Measurements from ENCODE around the gene TASOR2. TPM values are rescaled to one million over a fixed set of nuclear protein-coding genes. Genes with fewer than 3 reads are reported as not detected.

The TASOR2 gene
- total RNA-seq, 1 donor from 2014 or later, result 49.1 TPM

DNA sequence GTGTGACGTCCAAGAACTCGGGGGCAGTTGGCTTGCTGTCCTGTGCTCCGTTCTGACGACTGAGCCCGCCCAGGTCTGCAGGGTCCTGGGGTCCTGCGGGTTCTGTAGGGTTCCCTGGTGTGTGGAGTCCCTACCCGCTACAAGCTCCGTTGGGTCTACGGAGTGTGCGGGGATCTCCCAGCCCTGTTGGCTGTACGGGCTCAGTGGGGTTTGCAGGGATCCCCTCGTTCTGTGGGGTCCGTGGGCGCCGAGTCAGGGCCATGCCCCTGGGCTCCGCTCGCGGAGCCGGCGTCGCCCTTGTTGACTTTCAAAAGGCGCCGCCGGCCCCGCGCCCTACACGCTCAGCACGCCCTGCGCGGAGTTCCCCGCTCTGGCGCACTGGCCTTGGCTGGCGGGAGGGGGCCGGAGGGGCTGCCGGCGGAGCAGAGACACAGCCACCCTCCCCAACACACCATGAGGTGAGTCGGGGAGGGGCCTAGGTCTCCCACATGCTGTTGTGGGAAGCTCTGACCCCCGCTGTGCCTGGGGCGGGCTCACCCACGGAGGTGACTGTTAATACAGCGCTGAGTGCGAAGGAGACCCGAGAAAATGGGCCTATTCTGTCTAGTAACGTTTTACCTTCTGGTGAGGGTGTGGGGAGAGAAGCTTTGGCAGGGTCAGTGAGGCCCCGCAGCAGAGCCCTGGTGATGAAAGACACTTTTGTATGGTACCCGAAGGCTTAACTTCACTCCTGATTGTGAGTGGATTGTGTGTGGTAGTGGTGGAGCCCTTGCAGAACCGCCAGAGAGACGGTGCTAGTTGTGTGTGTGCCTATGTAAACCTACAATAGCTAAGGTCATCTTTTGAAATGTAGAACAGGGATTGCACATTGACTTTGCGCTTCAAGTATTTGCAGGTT, 8.1 kb downstream of the TASOR2 start:
- peak; percentile 60 for DNase-seq (ENCODE audit: low spot score)
- Mint-ChIP-seq H3K36me3 (ENCODE audit: low read depth, unreplicated experiment) (no peaks in the 10 kb centered on the region), H3K4me3 (ENCODE audit: unreplicated experiment) (peak overlapping the region; percentile 92), H3K4me1 (ENCODE audit: unreplicated experiment) (peaks cover 26% of the 10 kb centered on the region), H3K27ac (ENCODE audit: unreplicated experiment) (peak overlapping the region; percentile 22), H3K27me3 (ENCODE audit: unreplicated experiment) (peaks cover 1% of the 10 kb centered on the region), H3K9me3 (ENCODE audit: unreplicated experiment) (no peaks in the 10 kb centered on the region)
- TF ChIP-seq, protein P1, sequence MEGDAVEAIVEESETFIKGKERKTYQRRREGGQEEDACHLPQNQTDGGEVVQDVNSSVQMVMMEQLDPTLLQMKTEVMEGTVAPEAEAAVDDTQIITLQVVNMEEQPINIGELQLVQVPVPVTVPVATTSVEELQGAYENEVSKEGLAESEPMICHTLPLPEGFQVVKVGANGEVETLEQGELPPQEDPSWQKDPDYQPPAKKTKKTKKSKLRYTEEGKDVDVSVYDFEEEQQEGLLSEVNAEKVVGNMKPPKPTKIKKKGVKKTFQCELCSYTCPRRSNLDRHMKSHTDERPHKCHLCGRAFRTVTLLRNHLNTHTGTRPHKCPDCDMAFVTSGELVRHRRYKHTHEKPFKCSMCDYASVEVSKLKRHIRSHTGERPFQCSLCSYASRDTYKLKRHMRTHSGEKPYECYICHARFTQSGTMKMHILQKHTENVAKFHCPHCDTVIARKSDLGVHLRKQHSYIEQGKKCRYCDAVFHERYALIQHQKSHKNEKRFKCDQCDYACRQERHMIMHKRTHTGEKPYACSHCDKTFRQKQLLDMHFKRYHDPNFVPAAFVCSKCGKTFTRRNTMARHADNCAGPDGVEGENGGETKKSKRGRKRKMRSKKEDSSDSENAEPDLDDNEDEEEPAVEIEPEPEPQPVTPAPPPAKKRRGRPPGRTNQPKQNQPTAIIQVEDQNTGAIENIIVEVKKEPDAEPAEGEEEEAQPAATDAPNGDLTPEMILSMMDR (IDR thresholded peaks at IDR 0.05; ENCODE audit: unreplicated experiment), result no peak

DNA sequence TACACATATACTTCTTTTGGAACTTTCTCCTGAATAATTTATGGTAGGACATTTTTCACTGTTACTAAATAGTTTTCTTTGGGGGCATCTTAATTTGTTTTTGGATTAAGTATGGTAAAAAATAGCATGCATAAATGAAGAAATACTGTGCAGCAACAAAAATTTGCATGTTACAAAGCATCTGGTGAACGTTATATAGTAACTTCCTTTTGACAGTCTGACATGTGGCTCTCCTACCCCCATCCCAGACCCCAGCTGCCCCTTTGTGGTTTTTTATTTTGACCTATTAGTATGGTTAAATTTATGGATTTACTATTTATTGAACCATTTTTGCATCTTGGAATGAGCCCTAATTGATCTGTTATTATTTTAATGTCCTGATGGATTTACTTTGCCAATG, 9.9 kb downstream of the TASOR2 start:
- no peaks in the 10 kb centered on the region for H3K27me3 Mint-ChIP-seq (ENCODE audit: unreplicated experiment)
- H3K9me3 Mint-ChIP-seq (ENCODE audit: unreplicated experiment), result no peaks in the 10 kb centered on the region
- no peaks in the 10 kb centered on the region for H3K36me3 Mint-ChIP-seq (ENCODE audit: low read depth, unreplicated experiment)
- DNase-seq (ENCODE audit: low spot score), result no peak
- H3K4me3 Mint-ChIP-seq (ENCODE audit: unreplicated experiment), result no peak overlapping the region
- H3K4me1 Mint-ChIP-seq (ENCODE audit: unreplicated experiment), result peaks cover 29% of the 10 kb centered on the region
- TF ChIP-seq, protein P1 (IDR thresholded peaks at IDR 0.05; ENCODE audit: unreplicated experiment), result no peak
- no peak overlapping the region for H3K27ac Mint-ChIP-seq (ENCODE audit: unreplicated experiment)

DNA sequence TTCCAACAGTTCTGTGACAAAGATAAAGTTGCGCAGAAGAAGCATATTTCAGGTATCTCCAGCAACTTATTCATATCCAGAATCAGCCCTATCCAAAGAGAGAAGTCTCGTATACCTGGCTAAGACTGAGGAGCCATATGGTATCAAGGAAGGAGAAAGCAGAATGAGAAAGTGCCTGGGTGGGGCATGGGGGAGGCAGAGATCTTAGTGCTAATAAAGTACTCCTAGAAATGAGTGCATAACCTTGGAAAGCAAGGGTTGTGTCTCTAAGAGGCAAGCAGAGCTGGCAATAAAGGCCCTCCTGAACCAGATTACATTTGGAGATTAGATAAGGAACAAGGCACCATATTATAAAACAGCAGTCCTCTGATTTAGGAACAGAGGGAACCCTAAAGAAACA, 12.7 kb downstream of the TASOR2 start:
- TF ChIP-seq, protein P1 (IDR thresholded peaks at IDR 0.05; ENCODE audit: unreplicated experiment), result no peak
- no peak overlapping the region for H3K4me3 Mint-ChIP-seq (ENCODE audit: unreplicated experiment)
- no peak for DNase-seq (ENCODE audit: low spot score)
- no peaks in the 10 kb centered on the region for H3K9me3 Mint-ChIP-seq (ENCODE audit: unreplicated experiment)
- no peak overlapping the region for H3K27ac Mint-ChIP-seq (ENCODE audit: unreplicated experiment)
- H3K4me1 Mint-ChIP-seq (ENCODE audit: unreplicated experiment), result peaks cover 23% of the 10 kb centered on the region
- no peaks in the 10 kb centered on the region for H3K27me3 Mint-ChIP-seq (ENCODE audit: unreplicated experiment)
- H3K36me3 Mint-ChIP-seq (ENCODE audit: low read depth, unreplicated experiment), result no peaks in the 10 kb centered on the region

DNA sequence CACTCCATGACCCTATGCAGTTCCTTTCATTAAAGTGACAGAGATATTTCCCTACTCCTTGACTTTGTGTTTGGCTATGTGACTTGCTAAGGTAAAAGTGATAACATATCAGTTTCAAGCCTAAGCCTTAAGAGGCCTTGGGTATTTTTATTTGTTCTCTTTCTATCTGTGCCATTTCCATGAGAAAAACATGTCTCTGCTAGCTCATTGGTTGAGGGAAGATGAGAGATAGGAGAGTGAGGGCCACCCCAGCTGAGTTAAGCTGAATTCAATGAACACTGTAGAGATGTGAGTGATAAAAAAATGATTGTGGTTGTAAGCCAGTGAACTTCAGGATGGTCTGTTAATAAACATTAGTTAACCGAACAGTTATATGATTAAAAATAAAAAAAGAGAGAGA, 13.4 kb downstream of the TASOR2 start:
- Mint-ChIP-seq H3K27me3 (ENCODE audit: unreplicated experiment) (no peaks in the 10 kb centered on the region), H3K9me3 (ENCODE audit: unreplicated experiment) (no peaks in the 10 kb centered on the region), H3K4me1 (ENCODE audit: unreplicated experiment) (peaks cover 20% of the 10 kb centered on the region), H3K36me3 (ENCODE audit: low read depth, unreplicated experiment) (no peaks in the 10 kb centered on the region), H3K4me3 (ENCODE audit: unreplicated experiment) (no peak overlapping the region), H3K27ac (ENCODE audit: unreplicated experiment) (no peak overlapping the region)
- TF ChIP-seq, protein P1 (IDR thresholded peaks at IDR 0.05; ENCODE audit: unreplicated experiment), result no peak
- no peak for DNase-seq (ENCODE audit: low spot score)

DNA sequence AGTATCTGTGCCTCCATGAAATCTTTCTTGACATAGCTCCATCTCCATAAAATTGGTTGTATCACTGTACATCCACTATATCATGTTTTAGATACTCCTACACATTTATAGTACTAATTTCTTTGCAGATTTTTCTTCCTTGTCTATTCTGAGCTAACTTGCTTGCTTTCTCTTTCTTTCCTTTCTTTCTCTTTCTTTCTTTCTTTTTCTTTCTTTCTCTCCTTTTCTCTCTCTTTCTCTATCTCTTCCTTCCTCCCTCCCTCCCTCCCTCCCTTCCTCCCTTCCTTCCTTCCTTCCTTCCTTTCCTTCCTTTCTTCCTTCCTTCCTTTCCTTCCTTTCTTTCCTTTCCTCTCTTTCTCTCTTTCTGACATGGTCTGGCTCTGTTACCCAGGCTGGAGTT, 23.7 kb downstream of the TASOR2 start:
- H3K36me3 Mint-ChIP-seq (ENCODE audit: low read depth, unreplicated experiment), result no peaks in the 10 kb centered on the region
- H3K27ac Mint-ChIP-seq (ENCODE audit: unreplicated experiment), result no peak overlapping the region
- TF ChIP-seq, protein P1 (IDR thresholded peaks at IDR 0.05; ENCODE audit: unreplicated experiment), result no peak
- DNase-seq (ENCODE audit: low spot score), result no peak
- H3K4me1 Mint-ChIP-seq (ENCODE audit: unreplicated experiment), result peaks cover 6% of the 10 kb centered on the region
- H3K4me3 Mint-ChIP-seq (ENCODE audit: unreplicated experiment), result no peak overlapping the region
- no peaks in the 10 kb centered on the region for H3K27me3 Mint-ChIP-seq (ENCODE audit: unreplicated experiment)
- no peaks in the 10 kb centered on the region for H3K9me3 Mint-ChIP-seq (ENCODE audit: unreplicated experiment)

Measured in endothelial cell (in vitro differentiated cells).